Sciatic nerve (tissue), 1 donor: ENCODE measurements around the gene HPSE2. TPM values are rescaled to one million over a fixed set of nuclear protein-coding genes. Genes with fewer than 3 reads are reported as not detected.

Experiments
- microRNA-seq: library from miRNA; unstranded; fragments of <30 nt; microRNA quantifications from one replicate; pipeline ENCODE4 v1.2.0, GENCODE V29; 2020
- total RNA-seq: library from RNA; stranded (reverse); fragmentation: NEBNext Ultra II Directional; extraction: Animal tissue kit (Norgen Biotek cat#: 25700); gene quantifications from one replicate; pipeline ENCODE4 v1.2.1, GENCODE V29; 2021
- donor health status: DM: no; HTN: no; CAD: no.

HPSE2 gene
- total RNA-seq, 1 donor from 2014 or later: 1.7 TPM

Small RNAs within 50 kb of the gene (microRNA-seq; reads per million reads assigned to microRNA genes)
- gene MIR4685: not detected
- gene MIR6507: not detected

Other genes with a start within 250 kb of the HPSE2 start
- gene CNNM1, start 93.5 kb upstream of the HPSE2 start, total RNA-seq: not detected
- gene GOT1, start 194.8 kb upstream of the HPSE2 start, total RNA-seq: 12.2 TPM